ENCODE results near the gene GPSM1.

The GPSM1 gene

DNA sequence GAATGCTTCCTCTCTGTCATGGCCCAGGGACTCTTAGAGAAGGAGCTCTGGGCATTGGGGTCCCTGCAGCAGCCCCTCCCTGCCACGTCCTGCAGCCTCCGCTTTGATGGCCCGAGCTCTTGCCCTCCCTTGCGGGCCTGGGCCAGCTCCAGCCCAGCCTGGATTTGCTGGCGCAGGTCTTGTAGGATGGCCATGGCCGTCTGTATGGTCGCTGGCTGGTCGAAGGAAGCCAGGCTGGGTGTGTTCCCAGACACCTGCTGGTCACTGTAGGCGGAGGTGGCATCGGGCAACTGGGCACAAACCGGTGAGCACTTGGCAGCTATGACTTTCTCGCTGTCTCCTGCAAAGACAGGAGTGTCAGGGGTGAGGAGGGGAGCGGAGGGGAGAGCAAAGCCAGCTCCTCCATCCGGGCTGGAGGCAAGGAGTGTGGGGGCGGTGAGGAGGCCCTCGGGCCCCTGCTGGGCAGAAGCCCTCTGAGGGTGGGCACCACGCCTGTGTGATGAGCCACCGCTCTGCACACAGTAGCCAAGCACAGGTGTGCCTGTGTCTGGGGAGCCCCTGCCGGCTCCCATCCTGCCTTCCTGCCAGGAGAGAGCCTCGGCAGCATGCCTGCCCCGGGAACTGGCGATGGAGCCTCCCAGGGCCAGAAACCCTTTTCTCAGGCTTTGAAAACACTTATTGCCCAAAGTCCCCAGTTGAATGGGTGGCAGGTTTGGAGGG is 35.9 kb upstream of the GPSM1 start:
- no peak for DNase-seq (ENCODE audit: low read depth)

DNA sequence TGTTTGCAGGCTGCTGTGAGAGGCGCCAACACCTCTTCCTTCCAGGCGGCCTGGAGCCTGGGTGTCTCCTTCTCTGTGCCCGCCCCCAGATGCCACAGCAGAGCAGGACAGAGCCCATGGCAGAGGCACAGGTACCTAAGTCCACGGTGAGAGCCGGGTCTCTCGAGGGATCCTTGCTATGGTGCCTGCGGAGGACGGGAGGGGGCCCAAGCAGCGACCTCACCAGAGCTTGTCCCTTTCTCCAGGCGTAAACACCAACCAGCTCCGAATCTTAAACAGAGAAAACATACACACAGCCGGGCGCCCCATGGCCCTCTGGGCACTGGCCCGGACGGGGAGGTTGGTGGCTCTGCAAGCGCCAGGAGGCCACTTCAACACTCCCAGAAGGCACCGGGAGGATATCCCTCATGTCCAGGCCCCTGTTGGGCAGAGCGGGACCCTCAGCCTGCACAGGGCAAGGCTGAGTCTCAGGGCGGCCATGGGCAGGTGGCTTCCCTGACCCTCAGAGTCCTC is 35.3 kb upstream of the GPSM1 start:
- no peak for DNase-seq (ENCODE audit: low read depth)

DNA sequence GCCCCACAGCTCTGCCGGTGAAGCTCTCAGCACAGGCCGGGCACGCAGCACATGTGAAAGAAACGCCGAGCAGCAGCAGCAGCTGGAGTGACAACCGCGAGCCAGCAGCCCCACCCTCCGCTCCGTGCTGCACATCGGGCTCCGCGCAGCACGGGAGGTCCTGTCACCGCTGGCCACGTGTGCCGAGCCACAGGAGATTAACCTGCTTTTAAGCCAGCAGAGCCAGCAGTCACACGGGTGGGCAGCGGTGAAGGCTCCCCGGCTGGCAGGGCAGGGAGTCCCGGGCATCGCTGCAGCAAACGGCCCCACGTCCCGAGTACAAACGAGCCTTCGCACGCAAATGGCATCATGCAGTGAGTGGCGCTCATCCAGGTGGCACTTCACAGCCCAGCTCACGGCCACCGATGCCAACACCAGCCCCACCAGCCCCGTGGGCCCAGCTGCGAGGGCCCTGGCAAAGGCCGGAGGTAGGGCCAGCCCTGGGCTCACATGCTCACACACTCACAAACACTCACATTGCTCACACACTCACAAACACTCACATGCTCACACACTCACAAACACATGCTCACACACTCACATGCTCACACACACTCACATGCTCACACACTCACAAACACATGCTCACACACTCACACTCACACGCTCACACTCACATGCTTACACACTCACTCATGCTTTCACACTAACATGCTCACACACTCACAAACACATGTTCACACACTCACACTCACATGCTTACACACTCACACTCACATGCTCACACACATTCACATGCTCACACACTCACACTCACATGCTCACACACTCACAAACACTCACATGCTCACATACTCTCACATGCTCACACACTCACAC is 34.5 kb upstream of the GPSM1 start:
- no peak for DNase-seq (ENCODE audit: low read depth)

DNA sequence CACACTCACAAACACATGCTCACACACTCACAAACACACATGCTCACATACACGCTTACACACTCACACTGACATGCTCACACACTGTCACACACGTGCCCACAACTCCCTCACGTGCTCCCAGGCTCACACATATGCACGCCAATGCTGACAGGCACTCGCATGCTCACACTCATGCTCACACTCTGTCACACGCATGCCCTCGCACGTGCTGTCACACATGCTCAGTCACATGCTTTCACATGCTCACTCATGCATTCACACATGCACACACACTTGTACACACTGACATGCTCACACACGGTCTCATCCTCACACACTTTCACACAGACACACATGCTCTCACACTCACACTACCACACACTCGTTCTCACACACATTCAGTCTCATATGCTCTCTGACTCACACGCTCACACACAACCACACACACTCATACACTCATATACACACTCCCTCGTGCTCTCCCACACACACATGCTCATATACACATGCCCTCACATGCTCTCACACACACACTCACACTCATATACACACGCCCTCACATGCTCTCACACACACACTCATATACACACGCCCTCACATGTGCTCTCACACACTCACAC is 33.8 kb upstream of the GPSM1 start:
- DNase-seq (ENCODE audit: low read depth), result no peak

DNA sequence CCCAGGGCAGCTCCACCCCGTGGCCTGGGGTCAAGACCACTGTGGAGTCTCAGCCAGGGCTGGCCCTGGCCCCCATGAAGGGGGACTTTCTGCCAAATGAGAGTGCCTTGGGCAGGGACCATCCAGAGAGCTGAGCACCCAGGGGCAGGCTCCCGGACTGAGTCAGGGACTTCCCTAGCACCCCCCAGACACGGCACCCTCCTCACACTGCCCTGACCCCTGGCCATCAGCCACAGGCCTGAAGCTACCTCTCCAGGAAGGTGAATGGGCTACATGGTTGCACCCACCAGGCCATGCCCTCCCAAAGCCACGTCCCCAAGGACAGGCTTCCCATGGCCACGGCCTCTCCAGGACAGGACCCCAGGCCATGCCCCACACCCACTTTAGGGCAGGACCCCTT is 32.9 kb upstream of the GPSM1 start:
- DNase-seq (ENCODE audit: low read depth), result no peak

DNA sequence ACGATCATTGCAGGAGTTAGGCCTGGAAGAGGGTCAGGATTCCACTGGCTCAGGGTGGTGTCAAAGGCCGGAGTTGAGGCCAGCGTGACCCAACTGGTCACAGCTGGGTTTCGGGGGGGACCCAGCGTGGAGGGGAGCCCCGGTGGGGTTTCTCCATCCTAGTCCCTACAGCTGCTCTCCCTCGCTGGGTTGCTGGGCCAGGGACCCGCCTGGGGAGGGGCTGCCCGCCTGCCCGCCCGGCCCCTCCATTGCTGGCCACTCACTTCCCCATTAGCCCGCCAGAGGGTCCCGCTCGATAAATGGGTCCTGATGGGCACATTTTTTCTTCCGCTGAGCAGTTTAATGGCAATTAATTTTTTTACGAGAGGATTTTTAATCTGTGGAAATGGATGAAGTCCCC is 32.3 kb upstream of the GPSM1 start:
- no peak for DNase-seq (ENCODE audit: low read depth)

DNA sequence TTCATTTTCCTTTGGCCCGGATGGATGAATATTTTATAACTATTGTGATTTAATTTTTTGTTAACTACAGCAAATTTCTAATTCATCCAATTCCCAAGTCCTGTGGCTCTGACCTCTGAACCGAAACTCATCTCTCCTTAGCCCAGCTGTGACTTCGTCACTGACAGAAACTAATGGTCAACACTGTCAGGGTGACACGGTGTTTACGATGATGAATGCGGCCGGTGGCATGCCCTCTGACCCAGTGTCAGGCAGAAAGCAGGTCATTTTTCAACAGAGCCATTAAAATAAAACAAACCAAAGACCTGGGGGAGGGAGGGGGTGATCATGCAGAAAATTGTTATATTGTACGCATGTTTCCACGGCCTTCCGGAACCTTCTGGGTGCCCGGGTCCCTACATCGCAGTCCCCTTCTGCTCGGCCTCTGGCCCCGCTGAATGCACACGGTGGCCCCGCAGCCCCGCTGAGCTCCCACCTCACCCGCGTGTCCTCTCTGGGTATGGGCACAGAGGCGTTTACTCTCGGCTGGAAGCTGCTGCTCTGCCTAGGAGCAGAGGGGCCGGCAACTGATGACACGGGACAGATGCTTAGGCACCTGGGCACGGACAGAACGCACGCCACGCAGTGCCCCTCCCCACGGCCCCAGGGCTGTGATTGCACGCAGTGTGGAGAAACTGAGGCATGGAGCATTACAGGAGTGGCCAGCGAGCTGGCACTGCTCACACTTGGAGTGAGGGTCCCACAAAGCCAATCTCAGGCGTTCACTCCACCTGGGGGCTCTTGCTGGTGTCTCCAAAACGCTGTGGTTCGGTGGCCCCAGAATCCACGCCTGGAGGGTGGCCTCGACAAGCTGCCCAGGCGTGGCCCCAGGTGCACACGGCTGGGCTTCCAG is 31.6 kb upstream of the GPSM1 start:
- DNase-seq (ENCODE audit: low read depth), result no peak

DNA sequence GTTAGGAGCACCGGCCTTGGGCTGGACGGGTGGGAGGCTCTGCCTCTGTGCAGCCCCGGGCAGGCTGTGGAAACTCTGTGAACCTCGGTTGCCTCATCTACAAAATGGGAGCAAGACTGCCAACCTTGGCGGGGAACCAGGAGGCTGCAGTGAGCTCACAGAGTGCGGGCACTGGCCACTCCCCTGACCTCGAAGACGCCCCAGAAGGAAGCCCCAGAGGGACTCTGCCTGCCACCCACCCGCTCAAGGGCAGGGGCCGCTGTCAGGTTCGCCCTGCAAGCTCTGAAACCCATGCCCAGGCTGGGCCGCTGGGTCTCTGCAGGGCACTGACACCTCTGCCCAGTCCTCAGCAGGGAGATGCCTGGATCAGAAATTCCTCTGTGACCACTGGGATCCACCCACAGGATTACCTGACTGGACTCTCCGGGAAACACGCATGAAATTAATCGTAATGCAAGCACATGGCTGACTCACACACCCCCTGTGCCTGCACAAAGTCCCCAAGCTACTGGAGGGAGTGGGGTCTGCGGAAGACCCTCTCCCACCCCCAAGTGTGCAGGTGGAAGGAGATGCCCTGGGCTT is 30.8 kb upstream of the GPSM1 start:
- DNase-seq (ENCODE audit: low read depth), result no peak

DNA sequence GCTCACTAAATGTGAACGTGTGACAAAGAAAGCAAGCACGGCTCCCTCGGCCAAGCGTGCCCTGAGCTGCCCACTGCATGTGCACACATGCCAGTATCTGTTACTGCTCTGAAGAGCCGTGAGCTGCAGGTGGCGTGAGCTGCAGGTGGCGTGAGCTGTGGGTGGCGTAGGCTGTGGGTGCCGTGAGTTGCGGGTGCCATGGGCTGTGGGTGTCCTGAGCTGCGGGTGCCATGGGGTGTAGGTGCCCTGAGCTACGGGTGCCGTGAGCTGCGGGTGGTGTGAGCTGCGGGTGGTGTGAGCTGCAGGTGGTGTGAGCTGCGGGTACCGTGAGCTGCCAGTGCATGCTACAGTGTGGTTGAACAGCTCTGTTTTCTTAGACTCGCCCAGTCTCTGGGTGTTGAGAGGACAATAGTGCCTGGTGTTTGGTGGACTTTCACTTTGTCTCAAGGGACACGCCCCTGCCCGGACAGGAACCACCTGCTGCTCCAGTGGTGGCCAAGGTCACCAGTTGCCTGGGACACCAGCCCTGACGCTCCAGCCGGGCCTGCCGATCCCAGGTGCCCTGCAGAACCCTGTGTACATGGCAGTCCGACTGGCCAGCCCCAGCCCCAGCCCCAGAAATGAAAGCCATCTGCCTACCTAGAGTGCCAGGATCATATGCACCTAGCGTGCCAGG is 30.2 kb upstream of the GPSM1 start:
- no peak for DNase-seq (ENCODE audit: low read depth)

DNA sequence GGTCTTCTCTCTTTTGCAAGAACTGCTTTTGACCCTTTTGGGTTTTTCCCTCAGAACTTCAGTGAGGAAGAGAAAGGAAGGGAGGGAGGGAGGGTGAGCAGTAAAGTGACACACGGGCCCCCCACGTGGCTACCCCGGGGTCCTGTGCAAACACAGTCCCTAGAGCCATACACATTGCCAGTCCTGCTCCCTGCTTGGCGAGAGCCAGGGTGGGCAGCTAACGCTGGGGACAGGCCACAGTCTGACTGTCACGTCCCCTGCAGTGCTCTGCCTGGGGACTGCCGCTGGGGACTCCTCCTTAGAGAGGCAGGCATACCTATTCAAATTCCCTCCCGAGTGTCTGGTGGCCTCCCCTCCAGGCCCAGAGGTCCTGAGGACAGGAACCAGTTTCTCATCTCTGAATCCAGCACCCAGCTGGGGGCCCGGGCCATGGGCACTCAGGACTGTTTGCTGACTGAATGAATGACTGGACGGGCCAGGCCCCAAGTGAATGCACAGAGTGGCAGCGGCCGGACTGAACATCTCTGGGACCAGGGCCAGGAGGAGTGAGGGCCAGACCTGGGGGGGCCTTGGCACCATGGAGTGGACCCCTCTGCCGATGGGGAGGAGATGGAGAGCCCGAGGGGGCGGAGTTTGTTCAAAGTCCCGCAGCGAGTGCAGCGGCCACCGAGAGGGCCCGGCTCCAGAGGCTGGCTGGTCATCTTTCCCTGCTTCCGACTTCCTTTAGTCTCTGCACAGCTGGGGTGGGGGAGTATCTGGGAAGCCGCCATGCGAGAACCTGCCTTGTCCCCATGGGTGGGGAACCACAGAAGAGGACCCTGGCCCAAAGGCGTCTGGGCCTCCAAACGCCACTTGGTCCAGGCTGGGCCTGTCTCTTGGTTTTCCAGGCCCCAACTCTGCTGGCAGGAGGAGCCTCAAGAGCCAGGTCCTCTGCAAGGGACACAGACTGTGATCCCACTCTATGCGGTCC is 29.3 kb upstream of the GPSM1 start:
- no peak for DNase-seq (ENCODE audit: low read depth)

DNA sequence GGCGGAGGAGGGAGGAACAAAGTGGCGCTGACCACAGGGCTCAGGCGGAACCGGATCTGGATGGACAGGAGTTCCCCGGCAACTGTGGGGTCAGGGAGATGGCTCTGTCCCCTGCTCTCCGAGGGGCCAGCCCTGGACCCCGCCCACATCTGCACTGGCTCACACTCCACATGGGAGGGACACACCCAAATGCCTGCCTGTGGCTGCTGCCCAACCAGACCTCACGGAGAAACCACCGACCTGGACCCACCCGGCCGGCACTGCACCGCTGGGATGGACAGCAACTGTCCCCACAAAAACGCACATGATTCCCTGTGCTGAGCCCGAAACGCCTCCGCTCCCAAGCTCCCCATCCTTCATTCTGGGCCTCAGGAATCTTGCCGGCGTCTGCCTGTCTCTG is 28.2 kb upstream of the GPSM1 start:
- DNase-seq (ENCODE audit: low read depth), result no peak

DNA sequence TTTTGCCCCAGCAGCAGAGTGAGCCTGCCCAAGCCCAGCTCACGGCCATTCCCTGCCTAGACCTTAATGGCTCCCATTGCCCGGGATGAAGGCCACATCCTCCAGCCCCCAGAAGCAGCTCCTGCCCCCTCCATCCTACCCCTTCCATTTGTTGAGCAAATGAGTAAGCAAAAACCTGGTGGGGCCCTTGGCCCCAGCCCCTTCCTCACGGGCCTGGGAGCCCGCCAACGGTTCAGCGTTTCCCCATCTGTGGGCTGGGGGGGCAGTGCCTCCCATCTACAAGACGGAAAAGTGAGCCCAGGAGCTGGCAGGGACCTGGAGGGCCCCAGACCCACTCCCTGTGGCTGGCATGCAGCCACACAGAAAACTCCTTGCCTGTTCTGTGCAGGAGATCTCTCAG is 27.8 kb upstream of the GPSM1 start:
- DNase-seq (ENCODE audit: low read depth), result no peak

DNA sequence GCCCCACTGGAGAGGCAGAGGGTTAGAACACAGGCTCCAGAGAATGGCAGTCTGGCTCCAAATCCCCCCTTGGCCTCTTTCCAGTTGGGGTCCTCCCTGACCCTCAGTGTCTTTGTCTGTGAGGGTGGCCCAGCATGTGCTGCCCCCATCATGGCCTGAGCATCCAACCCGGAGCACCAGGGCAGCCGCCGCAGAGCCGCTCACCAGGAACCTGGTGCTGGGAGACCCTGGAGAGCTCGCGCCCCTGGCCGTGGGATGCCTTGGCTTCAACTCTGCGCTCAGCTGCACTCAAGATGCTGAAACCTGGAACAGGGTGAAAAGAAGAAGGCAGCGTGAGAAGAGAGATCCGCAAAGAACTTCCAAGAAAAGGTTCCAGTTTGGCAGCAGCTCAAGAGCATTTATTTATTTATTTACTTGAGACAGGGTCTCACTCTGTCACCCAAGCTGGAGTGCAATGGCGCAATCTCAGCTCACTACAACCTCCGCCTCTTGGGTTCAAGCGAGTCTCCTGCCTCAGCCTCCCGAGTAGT is 27.3 kb upstream of the GPSM1 start:
- no peak for DNase-seq (ENCODE audit: low read depth)

DNA sequence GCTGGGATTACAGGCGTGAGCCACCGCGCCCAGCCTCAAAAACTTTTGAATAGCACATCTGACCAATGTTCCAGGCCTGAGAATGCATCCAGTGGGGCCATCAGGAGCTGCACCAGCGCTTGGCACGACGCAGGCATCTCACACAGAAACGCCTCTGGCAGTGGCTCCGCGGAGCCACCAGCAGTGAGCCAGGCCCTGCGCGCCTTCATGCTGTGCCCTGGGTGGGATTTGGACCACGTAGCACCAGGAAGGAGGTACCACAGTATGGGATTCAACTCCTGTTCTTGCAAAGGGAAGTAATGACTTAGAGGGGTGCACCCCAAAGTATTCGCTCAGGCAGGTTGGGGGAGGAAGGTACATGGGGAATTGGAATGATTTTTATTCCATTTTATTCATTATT is 26.5 kb upstream of the GPSM1 start:
- no peak for DNase-seq (ENCODE audit: low read depth)

DNA sequence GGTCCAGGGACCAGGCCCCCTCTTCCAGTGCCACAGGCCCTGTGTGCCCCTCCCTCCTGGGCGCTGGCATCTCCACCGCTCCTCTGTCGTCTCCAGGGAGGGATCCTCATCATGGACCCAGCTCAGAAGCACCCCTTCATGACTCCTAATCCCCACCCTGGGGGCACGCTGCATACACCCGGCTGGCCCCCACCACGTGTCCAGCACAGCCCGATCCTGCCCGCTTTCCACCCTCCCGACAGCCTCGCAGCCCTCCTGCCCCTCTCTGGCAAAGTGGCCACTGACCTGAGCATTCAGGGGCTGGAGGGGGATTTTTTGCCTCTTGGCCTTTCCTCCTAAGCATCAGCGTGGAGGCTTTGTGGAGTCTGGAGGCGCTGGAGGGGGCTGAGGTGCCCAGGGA is 24.8 kb upstream of the GPSM1 start:
- DNase-seq (ENCODE audit: low read depth), result no peak

DNA sequence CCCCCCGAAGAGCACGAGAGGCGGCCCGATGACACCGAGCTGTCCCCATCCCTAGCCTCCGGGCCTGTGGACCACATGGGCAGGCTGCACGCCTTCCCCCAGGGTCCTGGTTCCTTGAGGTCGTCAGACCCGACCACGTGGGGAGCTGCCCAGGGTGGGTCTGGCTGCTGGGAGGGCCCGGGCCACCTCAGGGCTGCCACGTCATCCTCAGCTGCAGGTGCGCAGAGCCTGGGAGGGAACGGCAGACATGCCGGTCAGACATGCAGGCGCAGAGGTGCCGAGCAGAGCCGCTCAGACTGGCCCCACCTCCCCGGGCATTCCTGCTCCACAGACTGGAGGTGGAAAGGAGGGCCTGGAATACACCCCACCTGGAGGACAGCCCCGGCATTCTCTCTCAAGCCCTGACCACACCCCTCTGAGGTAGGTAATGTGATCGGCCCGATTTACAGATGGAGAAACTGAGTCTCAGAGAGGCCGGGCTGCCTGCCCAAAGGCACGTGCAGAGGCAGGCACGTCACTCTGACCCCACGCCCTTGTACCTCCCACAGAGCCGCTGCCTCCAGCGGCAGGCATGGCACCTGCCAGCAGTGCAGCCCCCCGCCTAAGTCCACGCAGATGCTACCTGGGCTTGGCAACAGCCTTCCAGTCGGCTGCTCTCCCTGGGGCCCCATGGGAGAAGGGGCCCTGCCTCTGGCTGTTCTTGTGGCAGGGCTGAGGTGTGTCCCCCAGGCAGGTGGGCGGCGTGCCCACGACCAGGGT is 24.1 kb upstream of the GPSM1 start:
- DNase-seq (ENCODE audit: low read depth), result no peak

DNA sequence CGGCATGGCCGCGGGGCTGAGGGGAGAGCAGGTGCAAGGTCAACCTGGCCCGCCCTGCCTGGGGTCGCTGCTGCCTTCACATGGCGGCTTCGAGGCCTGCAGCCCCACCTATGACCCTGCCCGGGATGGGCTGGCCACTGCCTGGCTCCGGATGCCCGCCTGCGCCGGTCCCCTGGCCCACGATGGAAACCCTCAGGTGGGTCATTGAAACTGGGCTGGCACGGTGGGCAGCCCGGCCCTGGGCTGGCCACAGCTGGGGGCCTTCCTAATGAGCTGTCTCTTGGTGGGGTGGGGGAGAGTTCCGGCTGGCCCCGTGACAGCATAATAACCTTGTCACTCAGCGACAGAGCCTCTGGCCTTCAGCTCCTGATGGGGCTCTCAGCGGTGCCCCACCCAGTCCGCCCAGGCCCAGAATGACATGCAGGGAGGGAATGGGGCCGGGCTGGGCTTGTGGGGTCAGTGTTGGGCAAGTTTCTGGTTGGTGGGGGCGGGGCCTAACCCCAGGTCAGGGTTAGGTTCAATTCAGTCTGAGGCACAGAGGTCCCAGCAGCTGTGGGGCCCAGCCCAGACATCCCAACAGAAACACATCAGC is 23.4 kb upstream of the GPSM1 start, which contains the start of gene CCDC187:
Gene CCDC187 (minus strand): TSS at position 270 of the 592 bp plus-strand sequence. CDS start 264 bp downstream, at position 6.
- no peak for DNase-seq (ENCODE audit: low read depth)

DNA sequence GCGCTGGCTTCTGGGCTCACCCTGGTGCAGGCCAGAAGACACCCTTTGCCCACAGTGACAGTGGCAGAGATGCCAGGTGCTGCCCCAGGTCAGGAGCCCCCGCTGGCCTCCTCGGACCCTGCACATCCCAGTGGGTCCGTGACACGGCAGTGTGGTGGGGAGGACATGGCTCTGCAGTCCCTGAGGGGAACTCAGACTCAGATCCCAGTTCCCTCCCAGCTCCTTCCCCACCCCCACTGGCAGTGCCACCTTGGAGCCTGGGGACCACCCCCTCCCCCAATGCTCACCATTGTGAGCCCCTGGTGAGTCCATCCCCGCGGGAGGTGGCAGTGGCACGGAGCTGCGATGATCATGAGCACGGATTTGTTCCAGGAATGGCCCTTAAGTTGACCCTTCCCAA is 22.9 kb upstream of the GPSM1 start:
- no peak for DNase-seq (ENCODE audit: low read depth)

Measured in GM04504 (cell line).